HG02642 (cell line): Measurements from ENCODE around the gene CCDC74A.
"Not testable (repeated sequence)": the region's sequence is repeated elsewhere in the genome, so short reads cannot be mapped to it uniquely, and the experiment has no call there.

ENCODE experiments used
- ATAC-seq: cut with Tn5 transposase; IDR thresholded peaks from one replicate; pipeline ENCODE4 v1.9.1; 2021; ENCODE audit warnings: mild to moderate bottlenecking; ENCODE audit not compliant: unreplicated experiment, poor library complexity

Gene CCDC74A

DNA sequence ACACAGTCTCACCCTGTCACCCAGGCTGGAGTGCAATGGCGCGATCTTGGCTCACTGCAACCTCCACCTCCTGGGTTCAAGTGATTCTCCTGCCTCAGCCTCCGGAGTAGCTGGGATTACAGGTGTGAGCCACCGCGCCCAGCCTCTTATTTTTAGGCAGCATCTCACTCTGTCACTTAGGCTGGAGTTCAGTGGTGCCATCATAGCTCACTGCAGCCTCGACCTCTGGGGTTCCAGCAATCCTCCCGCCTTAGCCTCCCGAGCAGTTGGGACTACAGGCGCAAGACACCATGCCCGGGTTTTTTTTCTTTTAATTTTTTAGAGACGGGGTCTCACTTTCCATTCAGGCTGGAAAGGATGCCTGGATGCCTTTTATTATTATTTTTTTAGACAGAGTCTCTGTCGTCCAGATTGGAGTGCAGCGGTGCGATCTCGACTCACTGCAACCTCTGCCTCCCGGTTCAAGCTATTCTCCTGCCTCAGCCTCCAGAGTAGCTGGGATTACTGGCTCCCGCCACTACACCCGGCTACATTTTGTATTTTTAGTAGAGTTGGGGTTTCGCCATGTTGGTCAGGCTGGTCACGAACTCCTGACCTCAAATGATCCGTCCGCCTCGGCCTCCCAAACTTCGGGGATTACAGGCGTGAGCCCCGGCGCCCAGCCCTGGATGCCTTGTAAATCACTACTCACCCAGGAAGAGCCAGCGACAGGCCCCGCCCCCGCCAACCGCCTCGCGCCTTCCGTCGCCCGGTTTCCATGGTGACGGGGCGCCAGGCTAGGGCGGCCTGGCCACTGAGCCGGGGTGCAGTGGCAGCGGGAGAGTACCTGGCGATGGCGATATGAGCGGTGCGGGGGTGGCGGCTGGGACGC lies at the start of gene CCDC74A:
TSS of gene CCDC74A (plus strand) at position 758 of the 871 bp plus-strand sequence. CDS start at position 841, 83 bp downstream.
- peak; percentile 93 for ATAC-seq

DNA sequence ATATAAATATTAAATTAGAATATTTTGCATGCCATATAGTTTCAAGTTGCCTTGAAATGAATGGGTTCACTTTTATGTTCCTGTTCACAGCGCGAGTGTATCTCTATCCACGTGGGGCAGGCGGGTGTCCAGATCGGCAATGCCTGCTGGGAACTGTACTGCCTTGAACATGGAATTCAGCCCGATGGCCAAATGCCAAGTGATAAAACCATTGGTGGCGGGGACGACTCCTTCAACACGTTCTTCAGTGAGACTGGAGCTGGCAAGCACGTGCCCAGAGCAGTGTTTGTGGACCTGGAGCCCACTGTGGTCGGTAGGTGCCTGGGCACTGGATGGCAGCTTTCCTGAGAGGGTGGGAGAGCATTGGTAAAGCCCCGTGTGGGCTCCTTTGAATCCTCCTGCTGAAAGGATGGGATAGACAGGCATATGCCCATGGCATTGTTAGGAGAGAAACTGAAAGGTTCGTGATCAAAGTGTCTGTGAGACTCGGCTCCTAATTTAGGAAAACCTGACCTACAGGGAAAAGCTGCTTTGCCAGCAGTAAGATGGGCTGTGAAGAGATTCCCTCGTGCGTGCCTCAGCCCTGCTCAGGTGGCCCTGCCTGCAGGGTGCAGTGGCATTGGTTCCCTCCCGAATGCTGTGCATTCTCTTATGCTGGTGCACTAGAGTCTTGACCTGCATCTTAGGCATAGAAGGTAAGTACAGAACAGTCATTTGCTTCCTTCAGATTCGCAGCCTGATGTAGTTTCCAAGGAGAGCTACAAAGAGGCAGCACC lies 49.4 kb upstream of the CCDC74A start:
- not testable (repeated sequence) for ATAC-seq

DNA sequence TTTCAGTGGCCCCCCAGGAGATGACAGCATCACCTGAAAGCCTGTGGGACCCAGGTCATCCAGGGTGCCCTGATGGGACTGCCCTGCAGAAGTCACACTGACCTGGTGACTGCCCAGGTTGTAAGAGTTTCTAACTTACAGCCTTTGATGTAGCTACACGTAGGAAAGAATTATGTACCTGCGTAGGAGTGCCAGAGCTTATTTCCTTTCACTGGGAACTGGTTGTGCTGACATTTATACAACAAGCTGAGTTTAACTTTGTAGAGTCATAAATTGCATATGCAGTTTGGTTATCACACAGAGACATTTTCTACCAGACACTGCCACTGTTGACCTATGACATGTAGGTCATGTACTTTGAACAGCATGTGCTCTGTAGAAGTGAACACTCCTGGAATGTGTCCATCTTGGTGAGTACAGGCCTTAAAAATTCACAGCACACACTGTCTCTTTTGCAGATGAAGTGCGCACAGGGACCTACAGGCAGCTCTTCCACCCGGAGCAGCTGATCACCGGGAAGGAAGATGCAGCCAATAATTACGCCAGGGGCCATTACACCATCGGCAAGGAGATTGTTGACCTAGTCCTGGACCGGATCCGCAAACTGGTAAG lies 48.7 kb upstream of the CCDC74A start:
- not testable (repeated sequence) for ATAC-seq

- ATAC-seq = not testable (repeated sequence)
These were observed 47.3 kb upstream of the CCDC74A start for GRCh38 chr2:131480351-131480750.

DNA sequence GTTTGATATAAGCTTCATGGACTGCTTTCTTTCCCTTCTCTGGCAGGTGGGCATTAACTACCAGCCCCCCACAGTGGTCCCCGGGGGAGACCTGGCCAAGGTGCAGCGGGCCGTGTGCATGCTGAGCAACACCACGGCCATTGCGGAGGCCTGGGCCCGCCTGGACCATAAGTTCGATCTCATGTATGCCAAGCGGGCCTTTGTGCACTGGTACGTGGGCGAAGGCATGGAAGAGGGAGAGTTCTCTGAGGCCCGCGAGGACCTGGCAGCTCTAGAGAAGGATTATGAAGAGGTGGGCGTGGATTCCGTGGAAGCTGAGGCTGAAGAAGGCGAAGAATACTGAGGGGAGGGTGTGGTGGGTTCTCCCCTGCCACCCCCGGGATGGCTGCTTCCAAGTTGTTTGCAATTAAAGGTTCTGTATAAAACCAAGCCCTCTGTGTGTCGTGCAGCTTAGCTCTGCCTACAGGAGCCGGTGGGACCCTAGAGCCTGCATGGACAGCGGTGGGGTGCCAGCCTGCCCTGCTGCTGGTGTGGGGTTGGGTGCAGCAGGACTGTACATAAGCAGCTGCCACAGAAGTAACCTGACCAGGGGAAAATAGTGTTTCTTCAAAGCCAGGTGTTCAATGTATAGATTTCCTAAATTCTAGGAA lies 45.1 kb upstream of the CCDC74A start:
- not testable (repeated sequence) for ATAC-seq

DNA sequence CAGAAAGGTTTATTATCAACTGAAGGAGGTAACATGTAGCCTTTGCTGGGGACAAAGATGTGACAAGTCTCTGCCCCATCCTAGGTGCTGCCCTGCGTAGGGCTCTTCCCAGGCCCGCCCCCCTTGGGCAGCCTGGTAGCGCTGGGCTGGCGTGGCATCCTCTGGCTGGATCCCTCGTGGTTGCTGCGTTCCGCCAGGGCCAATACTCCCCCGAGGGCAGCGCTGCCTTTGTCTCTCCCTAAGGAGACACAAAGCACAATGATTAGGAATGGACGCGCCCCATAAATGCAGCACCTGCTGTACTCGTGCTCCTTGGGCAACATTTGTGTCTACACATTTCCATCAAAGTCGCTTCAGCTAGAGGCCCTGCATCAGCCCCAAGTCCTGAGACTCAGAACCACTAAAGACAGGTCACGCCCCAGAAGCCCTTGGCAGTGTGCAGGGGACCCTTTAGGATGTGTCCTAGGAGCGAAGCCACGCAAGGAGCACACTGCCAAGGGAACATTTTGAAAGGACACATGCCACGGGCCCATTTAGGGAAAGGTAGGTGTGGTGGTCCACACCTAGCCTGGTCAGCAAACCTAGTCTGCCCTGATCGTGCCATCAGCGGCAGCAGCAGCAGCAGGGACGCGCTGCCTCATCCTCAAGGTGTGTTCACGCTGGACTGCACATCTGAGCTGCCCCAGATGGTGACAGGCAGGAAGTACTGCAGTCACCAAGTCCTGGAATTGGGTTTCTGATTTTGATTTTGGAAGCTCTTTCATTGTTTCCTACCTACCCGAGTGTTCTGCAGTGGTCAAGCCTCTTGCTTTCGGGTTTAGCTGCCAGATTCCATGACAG lies 43.5 kb upstream of the CCDC74A start:
- ATAC-seq = not testable (repeated sequence)

DNA sequence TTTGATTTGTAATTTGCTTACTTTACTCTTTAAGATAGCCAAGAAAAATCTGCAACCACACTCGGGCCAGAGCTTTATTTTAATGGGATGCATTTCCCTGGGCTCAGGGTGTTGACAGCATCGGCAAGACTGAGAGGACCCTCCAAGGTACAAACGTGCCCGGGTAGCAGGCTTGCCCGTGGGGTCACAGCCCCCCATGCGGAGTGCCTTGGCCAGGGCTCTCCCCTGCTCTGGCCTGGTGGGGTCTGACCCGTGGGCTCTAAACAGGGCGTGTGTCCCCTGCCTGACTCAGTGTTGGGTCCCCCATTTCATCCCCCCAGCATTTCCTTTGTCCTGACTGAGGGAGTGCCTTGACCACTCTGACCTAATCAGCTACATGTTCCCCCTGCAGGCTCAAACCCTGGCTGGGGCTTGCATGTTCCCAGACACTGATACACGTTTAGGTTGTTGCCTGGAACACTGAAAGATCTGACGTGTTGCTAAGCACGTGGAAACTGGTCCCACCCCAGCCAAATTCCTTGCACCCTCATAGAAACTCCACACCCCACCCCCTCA lies 42.7 kb upstream of the CCDC74A start:
- not testable (repeated sequence) for ATAC-seq

DNA sequence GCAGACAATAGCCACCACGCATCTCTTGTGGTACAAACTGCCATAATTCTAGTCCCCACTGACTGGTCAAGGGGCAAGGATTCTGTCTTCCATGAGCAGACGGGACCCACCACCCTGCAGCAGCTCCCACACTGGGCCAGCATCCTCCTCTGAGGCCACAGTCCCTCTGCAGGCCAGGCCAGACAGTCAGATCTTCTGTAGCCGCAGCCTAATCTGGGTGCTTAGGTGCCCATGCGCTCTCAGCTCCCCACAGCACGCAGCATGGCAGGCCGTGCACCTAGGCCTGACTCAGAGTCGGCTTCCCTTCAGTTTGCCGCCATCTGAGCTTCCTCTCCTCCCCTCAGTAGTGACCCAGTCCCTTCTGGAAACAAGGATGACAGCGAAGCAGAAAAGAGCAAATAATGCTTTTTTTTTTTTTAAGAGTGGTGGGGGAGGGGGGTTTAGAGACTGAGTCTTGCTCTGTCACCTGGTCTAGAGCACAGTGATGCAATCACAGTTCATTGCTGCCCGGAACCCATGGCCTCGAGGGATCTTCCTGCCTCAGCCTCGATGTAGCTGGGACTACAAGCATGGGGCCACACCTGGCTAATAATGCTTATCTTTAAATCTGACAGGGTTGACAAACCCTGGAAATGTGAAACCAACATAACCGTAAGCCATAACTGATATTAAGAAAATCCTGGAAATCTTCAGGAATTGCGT lies 41.3 kb upstream of the CCDC74A start:
- not testable (repeated sequence) for ATAC-seq

- no peak for ATAC-seq
These were observed 39.1 kb upstream of the CCDC74A start for GRCh38 chr2:131488306-131489205.

GRCh38 chr2:131490616-131491468 lies 36.8 kb upstream of the CCDC74A start:
- not testable (repeated sequence) for ATAC-seq

DNA sequence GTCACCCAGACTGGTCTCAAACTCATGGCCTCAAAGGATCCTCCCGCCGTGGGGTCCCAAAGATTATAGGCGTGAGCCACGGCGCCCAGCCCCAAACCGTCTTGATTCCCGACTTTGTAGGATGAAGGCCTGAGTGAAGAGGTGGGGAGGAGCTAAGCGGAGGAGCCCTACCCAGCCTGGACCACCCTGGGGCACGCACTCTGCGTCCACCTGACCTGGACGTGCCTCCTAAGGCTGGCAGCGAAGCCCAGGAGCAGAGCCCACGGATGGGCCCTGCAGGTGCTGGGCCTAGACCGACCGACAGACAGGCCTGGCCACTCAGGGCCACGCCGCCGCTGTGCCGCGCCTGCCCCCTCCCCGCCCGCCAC lies 36.2 kb upstream of the CCDC74A start:
- peak; percentile 7 for ATAC-seq

- peak; percentile 22 for ATAC-seq
These were observed 35.7 kb upstream of the CCDC74A start, which contains the start of gene MZT2A for GRCh38 chr2:131492015-131492417. Gene MZT2A, minus strand, starts transcription at chr2:131492397. Its CDS starts 21 bp downstream, at chr2:131492376.

DNA sequence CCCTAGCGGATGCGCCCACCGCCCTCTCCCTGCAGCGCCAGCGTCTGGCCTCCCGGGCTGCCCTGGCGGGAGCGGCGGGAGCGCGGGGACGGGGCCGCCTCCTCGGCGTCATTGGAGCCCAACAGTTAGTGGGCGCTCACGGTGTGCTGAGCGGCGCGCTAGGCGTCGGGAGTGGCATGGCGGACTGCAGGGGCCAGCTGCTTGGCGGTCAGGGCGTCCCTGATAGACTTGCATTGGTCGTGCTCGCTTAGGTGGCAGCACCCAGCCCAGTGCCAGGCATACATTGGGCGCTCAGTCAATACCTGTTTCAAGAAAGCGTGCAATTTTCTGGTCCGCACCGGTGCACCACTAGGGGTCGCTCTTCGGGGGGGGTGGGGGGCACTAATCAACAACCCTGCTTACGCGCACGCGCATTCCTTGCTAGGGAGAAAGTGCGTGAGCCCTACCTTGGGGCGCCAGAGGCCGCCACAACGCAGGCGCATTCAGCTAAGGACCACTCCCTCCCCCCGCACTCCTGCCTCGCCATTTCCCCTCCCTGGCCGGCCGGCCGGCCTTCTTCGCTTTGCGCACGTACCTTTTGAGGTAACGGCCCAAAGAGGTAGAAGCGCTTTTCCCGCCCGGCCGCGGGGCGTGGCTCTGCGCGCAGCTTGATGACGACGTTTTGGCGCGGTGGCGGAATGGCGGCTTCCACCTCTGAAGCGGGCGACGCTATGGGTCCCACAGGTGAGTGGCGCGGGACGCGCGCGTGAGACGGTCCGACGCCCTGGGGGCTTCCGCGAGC lies 35.1 kb upstream of the CCDC74A start:
- ATAC-seq = peak; percentile 75

DNA sequence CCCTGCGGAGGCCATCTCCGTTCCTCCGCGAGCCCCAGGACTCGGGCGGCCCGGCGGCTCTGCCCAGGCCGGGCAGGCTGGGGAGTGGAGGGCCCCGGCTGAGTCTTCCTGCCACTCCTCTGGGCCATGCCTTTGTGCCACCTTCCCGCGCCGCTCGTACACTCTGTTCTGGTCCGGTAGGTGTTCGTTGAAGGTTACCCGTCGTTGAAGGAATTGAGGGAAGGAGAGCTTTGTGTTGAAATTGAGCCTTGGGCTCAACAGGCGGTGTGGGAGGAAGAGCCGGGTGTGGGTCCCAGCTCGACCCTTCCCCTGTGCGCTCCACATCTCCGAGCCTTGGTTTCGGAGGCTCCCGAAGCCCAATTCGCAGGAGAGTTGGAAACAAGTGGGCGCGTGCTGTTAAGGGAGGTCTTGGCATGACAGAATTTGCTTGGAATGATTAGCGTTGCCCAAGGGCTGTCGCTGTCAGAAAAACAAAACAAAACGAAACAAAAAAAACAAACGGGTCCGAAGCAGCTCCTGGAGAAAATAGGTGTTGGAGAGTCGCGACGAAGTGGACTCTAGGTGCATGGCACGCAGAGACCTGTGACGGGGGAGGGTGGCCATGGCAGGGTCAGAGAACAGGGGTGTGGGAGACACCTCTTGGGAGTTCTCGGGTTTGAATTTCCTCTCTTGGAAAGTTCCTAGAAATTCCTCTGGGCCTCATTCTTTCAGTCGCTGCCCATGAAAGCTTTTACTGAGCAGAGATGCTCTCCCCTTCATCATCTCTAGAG lies 34.3 kb upstream of the CCDC74A start:
- peak; percentile 24 for ATAC-seq

DNA sequence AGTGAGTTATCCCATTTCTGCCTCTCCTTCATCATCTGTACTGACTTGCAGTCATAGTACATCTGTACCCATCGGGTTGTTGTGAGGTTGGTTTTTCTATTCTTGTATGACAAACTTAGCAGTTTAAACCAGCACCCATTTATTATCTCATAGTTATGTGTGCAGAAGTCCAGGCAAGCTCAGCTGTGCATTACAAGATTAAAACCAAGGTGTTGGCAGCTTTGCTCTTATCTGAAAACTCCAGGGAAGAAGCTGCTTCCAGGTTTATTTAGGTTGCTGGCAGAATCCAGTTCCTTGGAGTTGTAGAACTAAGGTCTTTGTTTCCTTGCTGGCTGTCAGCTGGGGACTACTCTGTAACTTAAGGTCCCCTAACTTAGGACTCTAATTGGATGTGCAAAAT lies 32.2 kb upstream of the CCDC74A start:
- not testable (repeated sequence) for ATAC-seq
